Hematopoietic multipotent progenitor cell treated with erythropoietin and hydrocortisone succinate and interleukin-3 and kit ligand, for 8 days (in vitro differentiated cells): ENCODE measurements around the gene KLHL17.
"Not testable (repeated sequence)": the region's sequence is repeated elsewhere in the genome, so short reads cannot be mapped to it uniquely, and the experiment has no call there.

Experiments
- DNase-seq: peaks from one replicate; pipeline ENCODE4 v3.0.0-alpha.2; 2015

Gene KLHL17

GRCh38 chr1:1003618-1004419 is 43.4 kb downstream of the KLHL17 start:
- DNase-seq = no peak

- no peak for DNase-seq
Observed at GRCh38 chr1:1004420-1004779, 44.0 kb downstream of the KLHL17 start.

- DNase-seq = peak; percentile 54
Observed at GRCh38 chr1:1004780-1005697, 44.7 kb downstream of the KLHL17 start.

GRCh38 chr1:1005774-1006304 is 45.5 kb downstream of the KLHL17 start:
- no peak for DNase-seq

GRCh38 chr1:1006305-1007159 is 46.1 kb downstream of the KLHL17 start:
- no peak for DNase-seq

GRCh38 chr1:1010131-1010530 is 49.7 kb downstream of the KLHL17 start:
- DNase-seq = not testable (repeated sequence)

- no peak for DNase-seq
Observed at GRCh38 chr1:1011396-1011949, 51.1 kb downstream of the KLHL17 start.

GRCh38 chr1:1012736-1013104 is 52.3 kb downstream of the KLHL17 start:
- DNase-seq = not testable (repeated sequence)

GRCh38 chr1:1013105-1013921 is 52.9 kb downstream of the KLHL17 start, which contains the start of gene ISG15:
ISG15 (plus strand) TSS chr1:1013497; CDS start chr1:1013574, 77 bp downstream.
- DNase-seq = peak; percentile 89

- DNase-seq = no peak
Observed at GRCh38 chr1:1013922-1014648, 53.7 kb downstream of the KLHL17 start.

GRCh38 chr1:1014799-1015681 is 54.7 kb downstream of the KLHL17 start:
- peak; percentile 38 for DNase-seq
